ENCODE data around the gene GHRH.

Gene GHRH

GRCh38 chr20:37204056-37204455, 57.6 kb downstream of the GHRH start:
- no peak for DNase-seq (ENCODE audit: low read depth)

- DNase-seq (ENCODE audit: low read depth) = no peak
Measured at GRCh38 chr20:37202267-37202943, 59.2 kb downstream of the GHRH start.

- DNase-seq (ENCODE audit: low read depth) = no peak
Measured at GRCh38 chr20:37201827-37202162, 59.8 kb downstream of the GHRH start.

All from stimulated activated CD8-positive, alpha-beta memory T cell treated with anti-CD3 and anti-CD28 coated beads, Interleukin-7, amount 100 ng/mL, for 24 hours (primary cell).